Measurements from ENCODE around the gene DHDDS.

DHDDS gene

GRCh38 chr1:26517766-26518049 lies 85.6 kb downstream of the DHDDS start:
- no peak overlapping the region for H3K9ac ChIP-seq (ENCODE audit: low read depth, low read length)
- H3K9me3 ChIP-seq (ENCODE audit: control insufficient read depth, insufficient read depth, low read length), result no peaks in the 10 kb centered on the region
- H3K4me1 ChIP-seq (ENCODE audit: insufficient read depth, low read length), result peaks cover 7% of the 10 kb centered on the region; the same call in 1 of the 2 replicates
- no peaks in the 10 kb centered on the region for H3K36me3 ChIP-seq (ENCODE audit: insufficient read depth, low read length)

GRCh38 chr1:26518355-26518754 lies 86.2 kb downstream of the DHDDS start:
- no peaks in the 10 kb centered on the region for H3K36me3 ChIP-seq (ENCODE audit: insufficient read depth, low read length)
- H3K9me3 ChIP-seq (ENCODE audit: control insufficient read depth, insufficient read depth, low read length), result no peaks in the 10 kb centered on the region
- H3K9ac ChIP-seq (ENCODE audit: low read depth, low read length), result no peak overlapping the region
- H3K4me1 ChIP-seq (ENCODE audit: insufficient read depth, low read length), result peaks cover 7% of the 10 kb centered on the region; the same call in 1 of the 2 replicates

GRCh38 chr1:26520339-26520738 lies 88.2 kb downstream of the DHDDS start:
- no peaks in the 10 kb centered on the region for H3K9me3 ChIP-seq (ENCODE audit: control insufficient read depth, insufficient read depth, low read length)
- H3K9ac ChIP-seq (ENCODE audit: low read depth, low read length), result no peak overlapping the region
- H3K4me1 ChIP-seq (ENCODE audit: insufficient read depth, low read length), result peaks cover 7% of the 10 kb centered on the region; the same call in 1 of the 2 replicates
- no peaks in the 10 kb centered on the region for H3K36me3 ChIP-seq (ENCODE audit: insufficient read depth, low read length)
